HEK293T (cell line): Measurements from ENCODE around the gene CC2D2A.

Source experiments
- ELF4 ChIP-seq: fragments of 450-650 bp; IDR thresholded peaks from 2 replicates; pipeline ENCODE4 v1.6.1; 2017; ENCODE audit warnings: antibody characterized with exemption
- NFRKB ChIP-seq: fragments of 450-650 bp; IDR thresholded peaks from 2 replicates; pipeline ENCODE4 v1.6.1; 2016; ENCODE audit warnings: mild to moderate bottlenecking, moderate library complexity
- TF ChIP-seq, protein P1 (sequence below): fragments of 450-650 bp; IDR thresholded peaks from 2 replicates; pipeline ENCODE4 v1.6.1; 2016

DNA sequence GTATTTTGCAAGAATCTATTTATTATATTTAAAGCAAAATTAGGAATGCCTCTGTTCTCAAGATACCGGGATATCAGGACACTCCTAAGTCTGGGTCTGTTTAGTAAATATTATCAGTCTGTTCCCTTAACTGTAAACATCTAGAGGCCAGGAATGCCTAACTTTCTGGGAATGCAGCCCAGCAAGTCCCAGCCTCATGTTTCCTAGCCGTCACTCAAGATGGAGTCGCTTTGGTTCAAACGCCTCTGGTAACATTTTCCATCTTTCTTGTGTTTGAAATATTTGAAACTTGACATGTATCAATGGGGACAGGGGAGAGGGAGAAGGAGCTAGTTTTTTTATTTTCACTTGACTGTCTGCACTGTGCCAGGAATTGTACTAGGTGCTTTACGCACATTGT is 100.1 kb downstream of the CC2D2A start:
- TF ChIP-seq ELF4 (no peak), NFRKB (no peak)
- TF ChIP-seq, protein P1, sequence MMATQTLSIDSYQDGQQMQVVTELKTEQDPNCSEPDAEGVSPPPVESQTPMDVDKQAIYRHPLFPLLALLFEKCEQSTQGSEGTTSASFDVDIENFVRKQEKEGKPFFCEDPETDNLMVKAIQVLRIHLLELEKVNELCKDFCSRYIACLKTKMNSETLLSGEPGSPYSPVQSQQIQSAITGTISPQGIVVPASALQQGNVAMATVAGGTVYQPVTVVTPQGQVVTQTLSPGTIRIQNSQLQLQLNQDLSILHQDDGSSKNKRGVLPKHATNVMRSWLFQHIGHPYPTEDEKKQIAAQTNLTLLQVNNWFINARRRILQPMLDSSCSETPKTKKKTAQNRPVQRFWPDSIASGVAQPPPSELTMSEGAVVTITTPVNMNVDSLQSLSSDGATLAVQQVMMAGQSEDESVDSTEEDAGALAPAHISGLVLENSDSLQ, result no peak
